Retinal pigment epithelial cell (primary cell): ENCODE measurements around the gene PNPLA2.

Experiments used
- DNase-seq: peaks from one replicate; pipeline ENCODE4 v3.0.0-alpha.2; 2010; ENCODE audit warnings: low read depth
- H3K4me3 ChIP-seq: 2 replicates; pipeline ENCODE4 v1.5.1; 2011; ENCODE audit warnings: mild to moderate bottlenecking, low read length, control low read depth, moderate library complexity
- CTCF ChIP-seq: conservative IDR thresholded peaks from 2 replicates; pipeline ENCODE4 v1.5.1; 2011; ENCODE audit warnings: low read depth, low read length, control low read depth, inconsistent platforms

PNPLA2 gene

DNA sequence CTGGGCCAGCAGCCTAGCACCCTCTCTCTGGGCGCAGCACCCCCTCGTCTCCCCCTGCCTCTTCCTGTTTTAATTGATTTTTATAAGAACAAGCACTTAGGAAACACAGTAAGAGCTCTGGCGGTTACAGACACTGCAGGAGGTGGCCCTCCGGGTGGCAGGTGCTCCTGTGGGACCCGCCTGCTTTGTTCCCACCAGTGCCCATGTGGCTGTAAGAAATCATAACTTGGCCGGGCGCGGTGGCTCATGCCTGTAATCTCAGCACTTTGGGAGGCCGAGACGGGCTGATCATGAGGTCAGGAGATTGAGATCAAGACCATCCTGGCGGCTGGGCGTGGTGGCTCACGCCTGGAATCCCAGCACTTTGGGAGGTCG is 42.4 kb downstream of the PNPLA2 start:
- H3K4me3 ChIP-seq: no peak overlapping the region
- no peak for DNase-seq
- TF ChIP-seq CTCF: no peak

DNA sequence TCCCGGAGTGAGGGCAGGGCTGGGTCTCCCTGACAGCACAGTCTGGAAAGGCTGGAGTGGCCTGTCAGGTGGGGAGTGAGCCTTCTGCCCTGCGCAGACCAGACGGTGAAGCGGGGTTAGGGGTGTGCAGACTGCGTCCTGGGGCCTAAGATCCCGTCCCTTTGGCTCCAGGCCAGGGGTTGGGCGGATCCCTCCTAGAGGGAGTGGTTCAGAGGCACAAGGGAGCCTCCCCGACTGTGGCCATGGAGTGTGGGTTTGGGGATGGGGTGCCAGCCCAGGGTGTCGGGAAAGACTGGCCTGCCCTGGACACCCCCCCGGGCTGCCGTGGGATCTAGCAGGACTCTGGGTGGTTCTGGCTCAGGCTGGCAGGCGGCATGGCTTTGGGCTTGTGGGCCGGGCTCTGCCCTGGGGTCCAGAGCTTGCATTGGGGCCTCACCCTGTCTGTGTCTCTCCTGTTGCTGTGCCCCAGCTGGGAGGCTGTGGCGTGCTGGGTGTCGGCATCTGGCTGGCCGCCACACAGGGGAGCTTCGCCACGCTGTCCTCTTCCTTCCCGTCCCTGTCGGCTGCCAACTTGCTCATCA is 43.5 kb downstream of the PNPLA2 start:
- TF ChIP-seq CTCF: no peak
- peak overlapping the region; percentile 15 for H3K4me3 ChIP-seq
- no peak for DNase-seq

DNA sequence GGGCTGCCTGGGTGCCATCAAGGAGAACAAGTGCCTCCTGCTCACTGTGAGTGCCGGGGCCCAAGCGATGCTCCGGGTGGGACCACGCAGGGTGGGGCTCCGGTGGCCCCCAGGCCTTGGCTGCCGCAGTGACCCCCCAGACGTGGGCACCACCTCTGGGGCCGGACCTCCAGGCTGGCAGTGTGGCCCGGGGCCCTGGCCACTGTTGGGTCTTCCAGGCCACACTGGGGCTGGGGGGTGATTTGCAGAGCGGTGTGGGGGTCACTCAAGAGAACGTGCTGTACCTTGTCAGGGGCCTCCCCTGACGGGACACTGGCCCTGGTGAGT is 43.9 kb downstream of the PNPLA2 start:
- TF ChIP-seq CTCF: no peak
- no peak for DNase-seq
- peak overlapping the region; percentile 15 for H3K4me3 ChIP-seq

DNA sequence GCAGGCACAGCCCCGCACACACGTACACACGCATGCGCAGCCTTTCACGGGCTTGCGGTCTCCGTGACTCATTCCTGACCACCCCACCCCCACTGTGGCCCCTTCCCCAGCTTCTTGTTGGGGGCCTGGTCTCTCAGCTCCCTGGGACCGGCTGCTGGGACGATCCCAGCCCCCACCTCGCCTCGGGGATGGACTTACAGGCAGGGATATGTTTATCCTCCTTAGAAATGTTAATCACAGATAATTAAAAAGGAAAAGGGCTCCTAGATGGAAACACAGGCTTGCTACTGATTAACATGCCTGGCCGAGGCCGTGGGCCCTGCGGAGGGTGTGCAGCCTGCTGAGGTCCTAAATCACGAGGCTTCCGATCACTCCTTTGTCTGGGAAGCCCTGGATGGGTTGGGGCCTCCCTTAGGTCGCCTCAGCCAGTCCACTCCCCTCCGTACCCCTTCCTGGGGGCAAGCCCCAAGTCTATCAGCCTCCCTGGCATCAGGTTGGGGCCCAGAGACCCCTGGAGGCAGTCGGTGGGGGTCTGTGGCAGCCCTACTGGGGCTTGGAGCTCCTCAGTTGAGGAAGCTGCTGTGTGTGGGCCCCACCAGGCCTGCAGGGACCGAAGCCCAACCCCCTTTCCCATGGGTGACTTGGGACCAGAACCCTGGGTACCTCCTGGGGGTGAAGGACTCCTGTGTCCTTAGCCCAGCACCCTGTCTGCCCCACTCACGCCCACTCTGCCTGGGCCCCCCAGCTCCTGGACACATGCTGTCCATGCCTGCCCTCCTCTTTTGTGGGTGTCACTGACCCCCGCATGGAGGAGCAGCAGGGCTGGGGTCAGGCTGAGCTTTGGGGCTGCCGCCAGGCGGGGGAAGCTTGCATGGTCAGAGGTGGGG is 44.6 kb downstream of the PNPLA2 start:
- no peak overlapping the region for H3K4me3 ChIP-seq
- peak; percentile 63 for DNase-seq
- no peak for TF ChIP-seq CTCF

- no peak for TF ChIP-seq CTCF
- no peak overlapping the region for H3K4me3 ChIP-seq
- DNase-seq: no peak
Observed at GRCh38 chr11:863910-864827, 45.5 kb downstream of the PNPLA2 start.

- no peak overlapping the region for H3K4me3 ChIP-seq
- DNase-seq: no peak
- no peak for TF ChIP-seq CTCF
Observed at GRCh38 chr11:864898-865297, 46.2 kb downstream of the PNPLA2 start.
